BJ (cell line): ENCODE measurements around the gene ADGRG2. TPM values are rescaled to one million over a fixed set of nuclear protein-coding genes. Genes with fewer than 3 reads are reported as not detected.
"Not testable (repeated sequence)": the region's sequence is repeated elsewhere in the genome, so short reads cannot be mapped to it uniquely, and the experiment has no call there.

Experiments used
- CTCF ChIA-PET: fragments of 350-600 bp; formaldehyde crosslinking; extraction: SDS; loops from one replicate; lab custom pipeline; 2021; ENCODE audit warnings: antibody characterized with exemption, inconsistent platforms; lab: Yijun Ruan, JAX
- POLR2A ChIA-PET: fragments of 300-600 bp; sonication (Branson Sonifier 250); formaldehyde crosslinking; extraction: SDS; loops from one replicate; lab custom pipeline; 2021; ENCODE audit warnings: antibody characterized with exemption; lab: Charles Lee
- DNase-seq: peaks from one replicate; pipeline ENCODE4 v3.0.0-alpha.2; 2011; ENCODE audit warnings: low read depth
- H3K27me3 ChIP-seq: 2 replicates; pipeline ENCODE4 v1.6.0; 2011; ENCODE audit warnings: low read length; ENCODE audit not compliant: control insufficient read depth, insufficient read depth
- H3K36me3 ChIP-seq: 2 replicates; pipeline ENCODE4 v1.5.1; 2011; ENCODE audit warnings: low read length; ENCODE audit not compliant: control insufficient read depth, insufficient read depth
- H3K4me3 ChIP-seq: 2 replicates; pipeline ENCODE4 v1.5.1; 2011; ENCODE audit warnings: low read depth, mild to moderate bottlenecking, control low read depth, low read length
- polyA plus RNA-seq: library from polyadenylated mRNA; depleted of rRNA; stranded (reverse); fragments of >200 nt; gene quantifications from 2 replicates; pipeline ENCODE4 v1.2.3, GENCODE V29; 2011
- TF ChIP-seq, protein P1 (sequence below): IDR thresholded peaks from 2 replicates; pipeline ENCODE4 v1.5.1; 2011; ENCODE audit warnings: low read depth, mild to moderate bottlenecking, control low read depth, inconsistent platforms, low read length, moderate library complexity; ENCODE audit not compliant: insufficient read depth

ADGRG2 gene
- polyA plus RNA-seq, 1 experiment, result 0.05 TPM

GRCh38 chrX:19017271-19017670, 105.0 kb downstream of the ADGRG2 start:
- H3K36me3 ChIP-seq, result no peaks in the 10 kb centered on the region
- TF ChIP-seq, protein P1, sequence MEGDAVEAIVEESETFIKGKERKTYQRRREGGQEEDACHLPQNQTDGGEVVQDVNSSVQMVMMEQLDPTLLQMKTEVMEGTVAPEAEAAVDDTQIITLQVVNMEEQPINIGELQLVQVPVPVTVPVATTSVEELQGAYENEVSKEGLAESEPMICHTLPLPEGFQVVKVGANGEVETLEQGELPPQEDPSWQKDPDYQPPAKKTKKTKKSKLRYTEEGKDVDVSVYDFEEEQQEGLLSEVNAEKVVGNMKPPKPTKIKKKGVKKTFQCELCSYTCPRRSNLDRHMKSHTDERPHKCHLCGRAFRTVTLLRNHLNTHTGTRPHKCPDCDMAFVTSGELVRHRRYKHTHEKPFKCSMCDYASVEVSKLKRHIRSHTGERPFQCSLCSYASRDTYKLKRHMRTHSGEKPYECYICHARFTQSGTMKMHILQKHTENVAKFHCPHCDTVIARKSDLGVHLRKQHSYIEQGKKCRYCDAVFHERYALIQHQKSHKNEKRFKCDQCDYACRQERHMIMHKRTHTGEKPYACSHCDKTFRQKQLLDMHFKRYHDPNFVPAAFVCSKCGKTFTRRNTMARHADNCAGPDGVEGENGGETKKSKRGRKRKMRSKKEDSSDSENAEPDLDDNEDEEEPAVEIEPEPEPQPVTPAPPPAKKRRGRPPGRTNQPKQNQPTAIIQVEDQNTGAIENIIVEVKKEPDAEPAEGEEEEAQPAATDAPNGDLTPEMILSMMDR, result peak; percentile 52
- DNase-seq, result no peak
- H3K27me3 ChIP-seq, result no peaks in the 10 kb centered on the region
- ChIA-PET POLR2A (no interaction called here), CTCF (interaction anchor here (0.6 to 1.4 kb wide), 4 partner anchors 10 to 31 kb away, joined by 3 to 4 read pairs (median 4); no protein-coding TSS in a partner anchor)
- no peak overlapping the region for H3K4me3 ChIP-seq

DNA sequence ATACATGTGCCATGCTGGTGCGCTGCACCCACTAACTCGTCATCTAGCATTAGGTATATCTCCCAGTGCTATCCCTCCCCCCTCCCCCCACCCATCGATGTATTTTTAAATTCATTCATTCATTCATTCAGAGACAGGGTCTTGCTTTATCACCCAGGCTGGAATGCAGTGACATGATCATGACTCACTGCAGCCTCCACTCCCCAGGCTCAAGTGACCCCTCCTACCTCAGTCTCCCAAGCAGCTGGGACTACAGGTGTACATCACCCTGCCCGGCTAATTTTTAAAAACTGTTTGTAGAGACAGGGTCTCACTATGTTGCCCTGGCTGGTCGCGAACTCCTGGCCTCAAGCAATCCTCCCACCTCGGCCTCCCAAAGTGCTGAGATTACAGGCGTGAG, 105.7 kb downstream of the ADGRG2 start:
- POLR2A ChIA-PET, H3K4me3 ChIP-seq, H3K27me3 ChIP-seq, H3K36me3 ChIP-seq, DNase-seq: not testable (repeated sequence)
- CTCF ChIA-PET, result interaction anchor here (0.6 to 1.4 kb wide), 4 partner anchors 9 to 30 kb away, joined by 3 to 4 read pairs (median 4); no protein-coding TSS in a partner anchor

DNA sequence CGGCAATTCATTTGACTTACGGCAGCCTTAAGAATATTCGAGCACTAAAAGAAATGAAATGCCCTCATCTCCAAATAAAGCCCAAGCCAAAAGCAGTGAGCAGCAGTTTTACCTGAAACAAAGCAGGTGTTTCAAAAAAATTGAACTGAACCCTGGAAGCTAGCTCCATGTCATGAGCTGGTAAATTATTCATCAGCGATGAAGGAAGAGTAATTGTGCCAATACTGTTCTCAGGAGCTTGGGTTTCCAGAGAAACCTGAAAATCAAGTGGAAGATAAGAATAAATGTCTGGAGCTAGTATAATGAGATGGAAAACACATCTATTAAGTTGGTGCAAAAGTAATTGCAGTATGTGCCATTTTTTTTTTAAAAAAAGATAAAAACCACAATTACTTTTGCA, 114.4 kb downstream of the ADGRG2 start:
- CTCF ChIA-PET, result interaction anchor here (0.5 to 1.5 kb wide), 5 partner anchors 8 to 77 kb away, joined by 3 to 5 read pairs (median 3); no protein-coding TSS in a partner anchor
- POLR2A ChIA-PET, result no interaction called here
- DNase-seq, result no peak
- Histone ChIP-seq H3K4me3 (no peak overlapping the region), H3K27me3 (no peaks in the 10 kb centered on the region), H3K36me3 (no peaks in the 10 kb centered on the region)
- TF ChIP-seq, protein P1, result no peak

- H3K36me3 ChIP-seq, result no peaks in the 10 kb centered on the region
- TF ChIP-seq, protein P1, result no peak
- DNase-seq, result no peak
- ChIA-PET CTCF (interaction anchor here (0.5 to 1.3 kb wide), 3 partner anchors 9 to 11 kb away, joined by 3 to 4 read pairs (median 3); no protein-coding TSS in a partner anchor), POLR2A (no interaction called here)
- H3K4me3 ChIP-seq, result no peak overlapping the region
- no peaks in the 10 kb centered on the region for H3K27me3 ChIP-seq
These were observed 115.3 kb downstream of the ADGRG2 start for GRCh38 chrX:19007011-19007410.

- no peak for DNase-seq
- POLR2A ChIA-PET, result no interaction called here
- TF ChIP-seq, protein P1, result no peak
- no peaks in the 10 kb centered on the region for H3K27me3 ChIP-seq
- no peak overlapping the region for H3K4me3 ChIP-seq
- CTCF ChIA-PET, result interaction anchor here (0.6 kb wide), 1 partner anchor 21 kb away, joined by 3 read pairs; no protein-coding TSS in a partner anchor
- no peaks in the 10 kb centered on the region for H3K36me3 ChIP-seq
These were observed 116.4 kb downstream of the ADGRG2 start for GRCh38 chrX:19005909-19006308.

DNA sequence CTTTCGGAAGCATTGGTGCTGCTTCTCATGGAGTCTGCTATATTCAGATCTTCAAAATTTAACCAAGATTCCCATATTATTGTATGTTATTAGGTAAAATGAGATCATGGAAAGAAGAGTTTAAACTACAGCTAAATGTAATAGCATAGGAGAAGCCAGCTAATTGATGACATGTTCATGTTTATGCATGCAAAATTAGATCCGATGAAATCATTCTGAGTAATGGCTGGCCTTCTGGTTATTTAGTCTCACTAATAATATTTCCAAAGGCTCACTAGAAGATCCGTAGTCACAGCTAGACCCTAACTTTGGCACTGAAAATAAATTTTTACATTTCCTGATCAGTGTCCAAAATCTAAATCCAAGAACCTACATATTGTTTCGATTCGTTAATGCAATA, 118.5 kb downstream of the ADGRG2 start:
- no peak for DNase-seq

More for the DNA sequence above, 118.5 kb downstream of the ADGRG2 start:
- Histone ChIP-seq H3K4me3 (no peak overlapping the region), H3K27me3 (no peaks in the 10 kb centered on the region), H3K36me3 (no peaks in the 10 kb centered on the region)
- ChIA-PET POLR2A (no interaction called here), CTCF (interaction anchor here (1.5 kb wide), 1 partner anchor 14 kb away, joined by 3 read pairs; no protein-coding TSS in a partner anchor)
- TF ChIP-seq, protein P1, result no peak
